OCI-LY1 (cell line): ENCODE results near the gene HPCAL1.

Source experiments
- EZH2 ChIP-seq: fragments of 200-600 bp; sonication (generic), shearing (Covaris generic); IDR thresholded peaks from 2 replicates; pipeline ENCODE4 v1.8.0; 2017; ENCODE audit warnings: borderline replicate concordance, mixed run types, mild to moderate bottlenecking, antibody characterized with exemption, low read length, moderate library complexity, mixed read lengths
- TF ChIP-seq, protein P1 (sequence below): fragments of 200-600 bp; sonication (generic), shearing (Covaris generic); IDR thresholded peaks from 2 replicates; pipeline ENCODE4 v1.5.1; 2017; ENCODE audit warnings: mild to moderate bottlenecking, antibody characterized with exemption, low read length, moderate library complexity, mixed read lengths

DNA sequence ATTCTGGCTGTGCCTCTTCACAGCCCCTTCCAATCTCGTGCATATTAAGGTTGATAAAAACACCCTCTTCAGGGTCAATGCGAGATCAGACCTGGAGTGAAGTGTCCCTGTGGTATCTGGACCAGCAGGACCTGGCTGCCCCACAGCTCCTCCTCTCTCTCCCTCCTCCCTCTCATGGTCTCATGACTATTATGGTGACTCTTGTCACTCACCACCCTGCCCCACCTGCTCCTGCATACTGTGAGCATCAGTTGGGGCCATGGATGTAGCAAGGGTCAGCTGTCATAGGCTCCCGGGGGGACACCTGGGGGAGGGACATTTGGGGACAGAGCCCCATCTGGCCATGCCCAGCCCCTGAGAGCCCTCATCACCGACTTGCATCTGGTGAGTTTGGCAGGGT is 95.2 kb downstream of the HPCAL1 start:
- TF ChIP-seq, protein P1, sequence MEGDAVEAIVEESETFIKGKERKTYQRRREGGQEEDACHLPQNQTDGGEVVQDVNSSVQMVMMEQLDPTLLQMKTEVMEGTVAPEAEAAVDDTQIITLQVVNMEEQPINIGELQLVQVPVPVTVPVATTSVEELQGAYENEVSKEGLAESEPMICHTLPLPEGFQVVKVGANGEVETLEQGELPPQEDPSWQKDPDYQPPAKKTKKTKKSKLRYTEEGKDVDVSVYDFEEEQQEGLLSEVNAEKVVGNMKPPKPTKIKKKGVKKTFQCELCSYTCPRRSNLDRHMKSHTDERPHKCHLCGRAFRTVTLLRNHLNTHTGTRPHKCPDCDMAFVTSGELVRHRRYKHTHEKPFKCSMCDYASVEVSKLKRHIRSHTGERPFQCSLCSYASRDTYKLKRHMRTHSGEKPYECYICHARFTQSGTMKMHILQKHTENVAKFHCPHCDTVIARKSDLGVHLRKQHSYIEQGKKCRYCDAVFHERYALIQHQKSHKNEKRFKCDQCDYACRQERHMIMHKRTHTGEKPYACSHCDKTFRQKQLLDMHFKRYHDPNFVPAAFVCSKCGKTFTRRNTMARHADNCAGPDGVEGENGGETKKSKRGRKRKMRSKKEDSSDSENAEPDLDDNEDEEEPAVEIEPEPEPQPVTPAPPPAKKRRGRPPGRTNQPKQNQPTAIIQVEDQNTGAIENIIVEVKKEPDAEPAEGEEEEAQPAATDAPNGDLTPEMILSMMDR = no peak
- no peak for TF ChIP-seq EZH2
